GM12801 (cell line): ENCODE results near the gene MYH15.

ENCODE experiments used
- TF ChIP-seq, protein P1 (sequence below): IDR thresholded peaks from one replicate; pipeline ENCODE4 v1.5.1; 2011; ENCODE audit warnings: control low read depth; ENCODE audit not compliant: insufficient read length; ENCODE audit errors: extremely low read depth

Gene MYH15

GRCh38 chr3:108524537-108524936 lies 14.1 kb upstream of the MYH15 start:
- TF ChIP-seq, protein P1, sequence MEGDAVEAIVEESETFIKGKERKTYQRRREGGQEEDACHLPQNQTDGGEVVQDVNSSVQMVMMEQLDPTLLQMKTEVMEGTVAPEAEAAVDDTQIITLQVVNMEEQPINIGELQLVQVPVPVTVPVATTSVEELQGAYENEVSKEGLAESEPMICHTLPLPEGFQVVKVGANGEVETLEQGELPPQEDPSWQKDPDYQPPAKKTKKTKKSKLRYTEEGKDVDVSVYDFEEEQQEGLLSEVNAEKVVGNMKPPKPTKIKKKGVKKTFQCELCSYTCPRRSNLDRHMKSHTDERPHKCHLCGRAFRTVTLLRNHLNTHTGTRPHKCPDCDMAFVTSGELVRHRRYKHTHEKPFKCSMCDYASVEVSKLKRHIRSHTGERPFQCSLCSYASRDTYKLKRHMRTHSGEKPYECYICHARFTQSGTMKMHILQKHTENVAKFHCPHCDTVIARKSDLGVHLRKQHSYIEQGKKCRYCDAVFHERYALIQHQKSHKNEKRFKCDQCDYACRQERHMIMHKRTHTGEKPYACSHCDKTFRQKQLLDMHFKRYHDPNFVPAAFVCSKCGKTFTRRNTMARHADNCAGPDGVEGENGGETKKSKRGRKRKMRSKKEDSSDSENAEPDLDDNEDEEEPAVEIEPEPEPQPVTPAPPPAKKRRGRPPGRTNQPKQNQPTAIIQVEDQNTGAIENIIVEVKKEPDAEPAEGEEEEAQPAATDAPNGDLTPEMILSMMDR = no peak

GRCh38 chr3:108518895-108519294 lies 8.5 kb upstream of the MYH15 start:
- TF ChIP-seq, protein P1 = no peak

DNA sequence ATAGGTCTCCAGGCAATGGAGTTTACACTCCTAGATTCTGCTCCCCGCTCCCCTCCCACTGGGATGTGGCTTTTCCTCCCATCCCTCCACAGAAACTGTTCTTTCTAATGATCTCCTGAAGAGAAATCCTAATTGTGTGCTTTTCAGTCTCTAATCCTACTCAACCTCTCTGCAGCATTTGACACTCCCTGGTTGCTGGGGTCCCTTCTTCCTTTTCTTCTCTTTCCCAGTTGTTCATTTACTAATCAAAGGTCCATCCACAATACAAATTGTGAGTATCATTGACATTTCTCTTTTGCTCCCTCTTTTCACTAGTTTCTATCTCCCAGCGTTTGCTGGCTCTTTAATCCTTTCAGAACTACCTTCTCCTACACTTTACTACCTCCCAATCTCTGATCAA lies 6.5 kb upstream of the MYH15 start:
- TF ChIP-seq, protein P1 = no peak

DNA sequence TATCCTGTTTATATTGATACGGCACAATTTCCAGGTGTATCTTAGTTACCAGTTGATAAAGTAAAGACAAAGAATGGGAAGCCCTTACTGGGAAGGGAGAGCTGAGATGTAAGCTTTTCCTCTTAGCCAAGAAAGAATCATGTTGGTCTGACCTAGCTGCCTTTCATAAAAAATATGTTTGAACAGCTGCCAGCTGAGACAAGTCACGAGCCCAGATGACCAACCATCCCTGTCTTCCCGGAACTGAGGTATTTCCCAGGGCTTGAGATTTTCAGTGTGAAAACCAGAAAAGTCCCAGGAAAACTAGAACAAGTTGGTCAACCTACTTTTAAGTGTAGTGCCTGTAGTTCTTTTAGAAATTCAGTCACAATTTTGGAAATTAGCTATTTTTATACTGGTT lies 3.6 kb upstream of the MYH15 start:
- TF ChIP-seq, protein P1 = no peak

- TF ChIP-seq, protein P1 = no peak
These were observed 2.3 kb upstream of the MYH15 start for GRCh38 chr3:108512671-108513070.

DNA sequence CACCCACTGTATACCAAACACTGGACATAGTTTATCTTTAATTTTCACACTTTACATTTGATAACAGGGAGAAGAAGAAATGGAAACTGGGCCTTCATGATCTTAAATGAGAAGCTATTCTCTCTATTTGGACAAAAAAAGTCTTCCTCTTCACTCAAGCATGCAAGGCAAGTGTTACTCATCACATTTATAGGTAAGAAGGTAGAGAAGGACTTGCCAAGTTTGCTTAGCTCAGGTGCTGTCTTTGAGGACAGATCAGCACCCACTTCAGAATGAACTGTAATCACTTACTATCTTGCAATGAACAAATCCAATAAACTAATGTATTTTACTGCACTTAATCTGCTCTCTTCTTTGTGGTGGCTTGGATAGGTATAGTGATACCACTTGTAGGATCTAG lies 1.1 kb upstream of the MYH15 start:
- TF ChIP-seq, protein P1 = no peak

DNA sequence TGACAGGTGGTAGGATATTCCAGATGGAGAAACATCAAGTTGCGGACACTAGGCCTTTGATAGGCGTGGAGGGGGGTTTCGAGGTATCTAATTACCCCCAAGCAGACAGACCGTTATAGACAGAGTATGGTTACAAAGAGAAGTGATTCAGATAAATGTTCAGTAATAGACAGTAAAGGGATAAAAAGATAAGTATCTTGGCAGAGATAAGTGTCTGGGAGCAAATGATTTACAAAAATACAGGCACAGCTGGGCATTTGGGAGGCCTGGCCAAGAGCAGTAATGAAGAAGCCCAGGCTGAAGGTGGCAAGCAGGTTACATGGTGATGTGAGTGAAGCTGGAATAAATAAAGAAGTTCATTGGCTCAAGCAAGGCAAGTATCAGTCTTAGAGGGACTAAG lies 659 bp upstream of the MYH15 start:
- TF ChIP-seq, protein P1 = no peak

GRCh38 chr3:108509871-108510270 lies 525 bp downstream of the MYH15 start:
- TF ChIP-seq, protein P1 = no peak
